Measurements from ENCODE around the gene WNK1.
"Not testable (repeated sequence)": the region's sequence is repeated elsewhere in the genome, so short reads cannot be mapped to it uniquely, and the experiment has no call there.

DNA sequence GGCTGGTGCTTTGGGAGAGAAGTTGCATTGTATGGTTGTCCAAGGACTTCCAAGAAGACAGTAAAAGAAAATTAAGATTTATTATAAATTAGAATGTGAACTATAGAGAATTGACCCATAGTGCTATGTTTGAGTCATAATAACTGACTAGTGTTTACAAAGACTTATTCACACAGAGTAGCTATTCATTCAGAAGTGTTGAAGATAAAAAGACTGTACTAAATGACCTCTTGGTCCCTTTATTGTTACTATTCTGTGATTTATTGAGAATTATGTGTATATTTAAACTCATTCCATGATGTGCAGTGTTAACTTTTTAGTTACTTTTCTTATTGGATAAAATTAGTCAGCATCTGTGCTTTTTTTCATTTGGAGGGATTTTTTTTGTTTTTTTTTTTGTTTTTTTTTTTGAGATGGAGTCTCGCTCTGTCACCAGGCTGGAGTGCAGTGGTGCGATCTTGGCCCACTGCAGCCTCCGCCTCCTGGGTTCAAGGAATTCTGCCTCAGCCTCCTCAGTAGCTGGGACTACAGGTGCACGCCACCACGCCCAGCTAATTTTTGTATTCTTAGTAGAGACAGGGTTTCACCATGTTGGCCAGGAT lies 24.5 kb downstream of the WNK1 start:
- TF ChIP-seq, protein P1, sequence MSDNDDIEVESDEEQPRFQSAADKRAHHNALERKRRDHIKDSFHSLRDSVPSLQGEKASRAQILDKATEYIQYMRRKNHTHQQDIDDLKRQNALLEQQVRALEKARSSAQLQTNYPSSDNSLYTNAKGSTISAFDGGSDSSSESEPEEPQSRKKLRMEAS (IDR thresholded peaks at IDR 0.05; ENCODE audit: insufficient read depth, insufficient read length) = not testable (repeated sequence)
- not testable (repeated sequence) for TF ChIP-seq POLR2A (IDR thresholded peaks at IDR 0.05; ENCODE audit: low read depth, low read length)

Measured in endothelial cell of umbilical vein (primary cell).